ENCODE measurements around the gene DOCK8.
"Not testable (repeated sequence)": the region's sequence is repeated elsewhere in the genome, so short reads cannot be mapped to it uniquely, and the experiment has no call there.

Gene DOCK8

DNA sequence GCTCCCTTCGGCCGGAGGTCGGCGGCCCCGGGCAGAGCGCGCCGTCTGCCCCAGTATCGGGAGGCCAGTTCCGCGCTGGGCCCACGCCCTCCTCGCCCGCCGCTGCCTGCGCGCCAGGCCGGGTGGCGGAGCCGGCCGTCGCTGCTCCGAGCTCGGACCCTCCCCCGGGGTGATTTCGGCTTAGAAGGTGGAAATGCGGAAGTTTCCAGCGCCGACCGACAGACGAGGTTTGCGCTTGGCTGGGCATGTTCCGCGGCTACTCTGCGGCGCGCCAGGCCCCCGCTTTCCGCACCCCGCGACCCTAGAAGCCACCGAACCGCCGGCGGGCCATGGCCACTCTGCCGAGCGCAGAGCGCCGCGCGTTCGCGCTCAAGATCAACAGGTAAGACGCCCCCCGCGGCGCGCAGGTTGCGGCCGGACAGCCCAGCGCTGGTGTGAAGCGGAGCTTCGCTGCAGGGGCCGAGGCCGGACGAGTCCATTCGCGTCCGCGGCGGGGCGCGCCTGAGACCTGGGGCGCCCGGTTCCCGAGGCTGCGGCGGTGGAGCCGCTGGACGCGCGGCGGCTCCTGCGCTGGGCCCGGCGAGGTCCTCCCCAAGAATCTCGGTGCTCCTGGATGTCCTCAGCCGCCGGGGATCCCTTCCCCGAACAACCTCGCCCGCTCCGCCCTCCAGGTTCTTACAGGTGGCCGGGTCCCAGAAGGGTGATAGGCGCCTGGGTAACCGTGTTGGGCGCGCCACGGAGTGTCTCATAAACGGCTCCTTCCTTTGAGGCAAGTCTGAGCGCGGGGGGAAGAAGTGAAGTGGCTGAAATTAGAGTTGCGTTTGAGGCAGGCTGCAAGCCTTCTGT, at the start of gene DOCK8:
TSS of gene DOCK8 (plus strand) at position 218 of the 846 bp plus-strand sequence. CDS start at position 330, 112 bp downstream.
- peak; percentile 59; the same call in 2 of the 3 replicates for ATAC-seq
- TF ChIP-seq, protein P1, sequence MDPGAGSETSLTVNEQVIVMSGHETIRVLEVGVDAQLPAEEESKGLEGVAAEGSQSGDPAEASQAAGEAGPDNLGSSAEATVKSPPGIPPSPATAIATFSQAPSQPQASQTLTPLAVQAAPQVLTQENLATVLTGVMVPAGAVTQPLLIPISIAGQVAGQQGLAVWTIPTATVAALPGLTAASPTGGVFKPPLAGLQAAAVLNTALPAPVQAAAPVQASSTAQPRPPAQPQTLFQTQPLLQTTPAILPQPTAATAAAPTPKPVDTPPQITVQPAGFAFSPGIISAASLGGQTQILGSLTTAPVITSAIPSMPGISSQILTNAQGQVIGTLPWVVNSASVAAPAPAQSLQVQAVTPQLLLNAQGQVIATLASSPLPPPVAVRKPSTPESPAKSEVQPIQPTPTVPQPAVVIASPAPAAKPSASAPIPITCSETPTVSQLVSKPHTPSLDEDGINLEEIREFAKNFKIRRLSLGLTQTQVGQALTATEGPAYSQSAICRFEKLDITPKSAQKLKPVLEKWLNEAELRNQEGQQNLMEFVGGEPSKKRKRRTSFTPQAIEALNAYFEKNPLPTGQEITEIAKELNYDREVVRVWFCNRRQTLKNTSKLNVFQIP (CRISPR knock-in tag; IDR thresholded peaks at IDR 0.05; ENCODE audit: borderline replicate concordance, low read depth), result no peak
- TF ChIP-seq ZFP30 (CRISPR knock-in tag; IDR thresholded peaks at IDR 0.05) (no peak), TOX (CRISPR knock-in tag; IDR thresholded peaks at IDR 0.05; ENCODE audit: borderline replicate concordance) (no peak), PPARA (CRISPR knock-in tag; IDR thresholded peaks at IDR 0.05; ENCODE audit: borderline replicate concordance) (no peak), ZNF70 (CRISPR knock-in tag; IDR thresholded peaks at IDR 0.05) (no peak), TCF4 (CRISPR knock-in tag; IDR thresholded peaks at IDR 0.05; ENCODE audit: borderline replicate concordance) (no peak), GLIS3 (CRISPR knock-in tag; IDR thresholded peaks at IDR 0.05) (no peak), ISL1 (CRISPR knock-in tag; IDR thresholded peaks at IDR 0.05) (no peak), ZNF8 (CRISPR knock-in tag; IDR thresholded peaks at IDR 0.05) (no peak), ESRRG (CRISPR knock-in tag; IDR thresholded peaks at IDR 0.05) (no peak), RARB (CRISPR knock-in tag; IDR thresholded peaks at IDR 0.05) (no peak), BACH2 (CRISPR knock-in tag; IDR thresholded peaks at IDR 0.05; ENCODE audit: borderline replicate concordance) (no peak), ARNTL (CRISPR knock-in tag; IDR thresholded peaks at IDR 0.05; ENCODE audit: borderline replicate concordance, low read depth) (no peak)
- TF ChIP-seq, protein P2, sequence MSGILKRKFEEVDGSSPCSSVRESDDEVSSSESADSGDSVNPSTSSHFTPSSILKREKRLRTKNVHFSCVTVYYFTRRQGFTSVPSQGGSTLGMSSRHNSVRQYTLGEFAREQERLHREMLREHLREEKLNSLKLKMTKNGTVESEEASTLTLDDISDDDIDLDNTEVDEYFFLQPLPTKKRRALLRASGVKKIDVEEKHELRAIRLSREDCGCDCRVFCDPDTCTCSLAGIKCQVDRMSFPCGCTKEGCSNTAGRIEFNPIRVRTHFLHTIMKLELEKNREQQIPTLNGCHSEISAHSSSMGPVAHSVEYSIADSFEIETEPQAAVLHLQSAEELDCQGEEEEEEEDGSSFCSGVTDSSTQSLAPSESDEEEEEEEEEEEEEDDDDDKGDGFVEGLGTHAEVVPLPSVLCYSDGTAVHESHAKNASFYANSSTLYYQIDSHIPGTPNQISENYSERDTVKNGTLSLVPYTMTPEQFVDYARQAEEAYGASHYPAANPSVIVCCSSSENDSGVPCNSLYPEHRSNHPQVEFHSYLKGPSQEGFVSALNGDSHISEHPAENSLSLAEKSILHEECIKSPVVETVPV (CRISPR knock-in tag; IDR thresholded peaks at IDR 0.05), result no peak
- TF ChIP-seq, protein P3, sequence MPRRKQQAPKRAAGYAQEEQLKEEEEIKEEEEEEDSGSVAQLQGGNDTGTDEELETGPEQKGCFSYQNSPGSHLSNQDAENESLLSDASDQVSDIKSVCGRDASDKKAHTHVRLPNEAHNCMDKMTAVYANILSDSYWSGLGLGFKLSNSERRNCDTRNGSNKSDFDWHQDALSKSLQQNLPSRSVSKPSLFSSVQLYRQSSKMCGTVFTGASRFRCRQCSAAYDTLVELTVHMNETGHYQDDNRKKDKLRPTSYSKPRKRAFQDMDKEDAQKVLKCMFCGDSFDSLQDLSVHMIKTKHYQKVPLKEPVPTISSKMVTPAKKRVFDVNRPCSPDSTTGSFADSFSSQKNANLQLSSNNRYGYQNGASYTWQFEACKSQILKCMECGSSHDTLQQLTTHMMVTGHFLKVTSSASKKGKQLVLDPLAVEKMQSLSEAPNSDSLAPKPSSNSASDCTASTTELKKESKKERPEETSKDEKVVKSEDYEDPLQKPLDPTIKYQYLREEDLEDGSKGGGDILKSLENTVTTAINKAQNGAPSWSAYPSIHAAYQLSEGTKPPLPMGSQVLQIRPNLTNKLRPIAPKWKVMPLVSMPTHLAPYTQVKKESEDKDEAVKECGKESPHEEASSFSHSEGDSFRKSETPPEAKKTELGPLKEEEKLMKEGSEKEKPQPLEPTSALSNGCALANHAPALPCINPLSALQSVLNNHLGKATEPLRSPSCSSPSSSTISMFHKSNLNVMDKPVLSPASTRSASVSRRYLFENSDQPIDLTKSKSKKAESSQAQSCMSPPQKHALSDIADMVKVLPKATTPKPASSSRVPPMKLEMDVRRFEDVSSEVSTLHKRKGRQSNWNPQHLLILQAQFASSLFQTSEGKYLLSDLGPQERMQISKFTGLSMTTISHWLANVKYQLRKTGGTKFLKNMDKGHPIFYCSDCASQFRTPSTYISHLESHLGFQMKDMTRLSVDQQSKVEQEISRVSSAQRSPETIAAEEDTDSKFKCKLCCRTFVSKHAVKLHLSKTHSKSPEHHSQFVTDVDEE (CRISPR knock-in tag; IDR thresholded peaks at IDR 0.05), result no peak
- TF ChIP-seq, protein P4, sequence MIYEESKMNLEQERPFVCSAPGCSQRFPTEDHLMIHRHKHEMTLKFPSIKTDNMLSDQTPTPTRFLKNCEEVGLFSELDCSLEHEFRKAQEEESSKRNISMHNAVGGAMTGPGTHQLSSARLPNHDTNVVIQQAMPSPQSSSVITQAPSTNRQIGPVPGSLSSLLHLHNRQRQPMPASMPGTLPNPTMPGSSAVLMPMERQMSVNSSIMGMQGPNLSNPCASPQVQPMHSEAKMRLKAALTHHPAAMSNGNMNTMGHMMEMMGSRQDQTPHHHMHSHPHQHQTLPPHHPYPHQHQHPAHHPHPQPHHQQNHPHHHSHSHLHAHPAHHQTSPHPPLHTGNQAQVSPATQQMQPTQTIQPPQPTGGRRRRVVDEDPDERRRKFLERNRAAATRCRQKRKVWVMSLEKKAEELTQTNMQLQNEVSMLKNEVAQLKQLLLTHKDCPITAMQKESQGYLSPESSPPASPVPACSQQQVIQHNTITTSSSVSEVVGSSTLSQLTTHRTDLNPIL (CRISPR knock-in tag; IDR thresholded peaks at IDR 0.05; ENCODE audit: low read depth), result no peak

DNA sequence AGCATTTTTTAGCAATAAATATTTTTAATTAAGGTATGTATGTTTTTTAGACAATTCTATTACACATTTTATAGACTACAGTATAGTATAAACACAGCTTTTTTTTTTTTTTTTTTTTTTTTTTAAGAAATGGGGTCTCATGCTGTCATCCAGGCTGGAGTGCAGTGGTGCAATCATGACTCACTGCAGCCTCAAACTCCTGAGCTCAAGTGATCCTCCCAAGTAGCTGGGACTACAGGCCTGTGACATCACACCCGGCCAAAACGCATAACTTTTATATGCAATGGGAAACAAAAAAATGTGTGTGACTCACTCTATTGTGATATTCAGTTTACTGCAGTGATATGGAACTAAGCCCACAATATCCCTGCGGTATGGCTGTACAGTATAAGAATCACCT, 44.9 kb upstream of the DOCK8 start:
- not testable (repeated sequence) for ATAC-seq

DNA sequence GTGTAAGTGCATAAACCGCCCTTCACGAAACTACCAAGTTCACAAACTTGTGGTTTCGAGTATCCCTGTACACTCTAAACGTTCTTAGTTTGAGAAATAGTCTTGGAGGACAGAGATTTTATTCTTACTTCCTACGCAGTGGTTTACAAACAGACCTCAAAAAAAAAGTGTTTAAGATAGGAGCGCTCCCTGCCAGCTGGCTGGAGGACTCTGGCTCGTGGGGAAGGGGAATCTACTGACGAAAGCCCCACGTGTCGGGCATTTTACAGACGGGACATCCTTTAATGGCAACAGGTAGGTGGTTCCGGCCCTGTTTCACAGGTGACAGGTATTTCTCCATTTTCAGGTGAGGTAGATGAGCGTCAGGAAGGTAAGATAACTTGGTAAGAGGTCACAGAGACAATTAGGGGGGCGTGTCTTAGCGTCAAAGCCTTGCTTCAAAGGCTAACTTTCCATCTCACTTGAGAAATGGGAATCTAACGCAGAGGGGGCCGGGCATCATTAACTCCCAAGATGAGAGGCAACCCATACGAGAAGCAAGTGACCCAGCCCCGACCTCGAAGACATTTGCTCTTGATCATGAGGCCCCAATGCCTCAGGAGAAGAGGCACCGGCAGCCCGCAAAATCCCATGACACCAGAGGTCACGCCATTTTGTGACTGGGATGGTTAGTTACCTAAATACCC, 36.4 kb upstream of the DOCK8 start:
- ATAC-seq, result not testable (repeated sequence)

DNA sequence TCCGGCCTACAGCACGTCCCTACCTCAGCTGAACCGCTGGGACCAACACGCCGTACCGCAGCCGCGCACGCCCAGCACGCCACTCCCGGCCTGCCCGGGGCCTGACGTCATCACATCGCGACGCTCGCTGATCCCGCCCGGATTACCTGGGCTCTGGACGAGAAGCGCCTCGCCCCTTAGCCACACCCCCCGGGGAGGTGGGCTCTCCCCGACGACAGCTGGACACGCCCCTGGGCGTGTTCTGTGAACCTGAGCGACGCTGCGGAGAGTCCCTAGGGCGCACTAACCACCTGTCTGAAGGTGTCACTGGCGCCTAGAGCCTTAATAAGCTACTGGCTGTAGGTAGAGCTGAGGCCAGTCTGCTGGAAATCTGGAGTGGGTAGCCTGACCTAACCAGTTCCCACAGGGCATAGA, 35.7 kb upstream of the DOCK8 start, which contains the start of gene ZNG1A:
TSS of gene ZNG1A (minus strand) at position 87 of the 414 bp plus-strand sequence. CDS start 87 bp downstream, outside the sequence.
- not testable (repeated sequence) for ATAC-seq

DNA sequence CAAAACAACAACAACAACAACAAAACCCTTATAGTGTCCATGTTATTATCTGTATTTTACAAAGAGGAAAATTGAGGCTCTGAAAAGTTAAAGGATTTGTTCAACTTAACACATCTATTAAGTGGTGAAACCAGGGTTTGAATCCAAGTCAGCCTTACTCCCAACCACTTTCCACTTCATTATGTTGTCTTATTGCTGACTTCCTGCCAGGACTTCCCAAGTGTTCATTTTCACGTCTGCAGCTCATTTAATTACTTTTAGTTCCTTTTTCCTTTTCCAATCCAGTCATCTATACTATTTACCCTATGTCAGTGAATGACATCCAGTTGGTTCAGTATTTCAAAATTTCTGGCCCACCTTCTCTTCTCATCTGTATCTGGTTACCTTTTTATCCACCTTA, 15.1 kb upstream of the DOCK8 start:
- ATAC-seq, result not testable (repeated sequence)

All from SK-N-SH treated with all-trans-retinoic acid at 6 μM for 48 hours (cell line).